Ovary (tissue), 9 donors: ENCODE measurements around the gene TAP1. TPM values are rescaled to one million over a fixed set of nuclear protein-coding genes. Genes with fewer than 3 reads are reported as not detected.

Experiments used
- DNase-seq, 5 donors: peaks; one replicate each; pipeline ENCODE4 v3.0.0-alpha.2; 2019 to 2020
- H3K27ac ChIP-seq, 2 donors: fragments of 200-600 bp; one replicate each; pipeline versions ENCODE4 v1.5.1 to v1.8.0; 2019 to 2022
- H3K27me3 ChIP-seq: fragments of 200-600 bp; one replicate; pipeline ENCODE4 v1.8.0; 2022
- H3K36me3 ChIP-seq: fragments of 200-600 bp; sonication (generic); one replicate; pipeline ENCODE4 v1.5.1; 2019
- H3K4me1 ChIP-seq: one replicate; pipeline ENCODE4 v1.8.1; 2013; ENCODE audit warnings: mild to moderate bottlenecking, moderate library complexity; ENCODE audit not compliant: insufficient read depth
- H3K4me3 ChIP-seq: fragments of 200-600 bp; sonication (generic); one replicate; pipeline ENCODE4 v1.5.1; 2017
- H3K9me3 ChIP-seq, 2 donors: fragments of 200-600 bp in 1 of 2; sonication (generic) in 1 of 2; one replicate each; pipeline versions ENCODE4 v1.5.1 to v1.8.1; 2013 to 2019; ENCODE audit warnings: mild to moderate bottlenecking in 1 of 2, moderate library complexity in 1 of 2
- EP300 ChIP-seq: sonication (generic); formaldehyde crosslinking; IDR thresholded peaks from one replicate; pipeline ENCODE4 v1.6.1; 2017; ENCODE audit warnings: antibody characterized with exemption
- POLR2A ChIP-seq: fragments of 450-650 bp; IDR thresholded peaks from one replicate; pipeline ENCODE4 v1.6.1; 2017; ENCODE audit warnings: antibody characterized with exemption, mild to moderate bottlenecking, moderate library complexity
- WGBS, 3 donors: extraction: QIAGEN DNeasy Blood & Tissue Kit in 1 of 3; methylation state at CpG; one replicate each; pipeline versions ENCODE4 v1.1.5 to v1.1.7; 2013 to 2017; 5-methylcytosine and 5-hydroxymethylcytosine counted together
- intact Hi-C, 4 donors: fragments of 100-400 bp; cut with DNase I; formaldehyde crosslinking; loops; one replicate each; pipeline versions ENCODE4 v1.11.0 to v1.15.1; 2022 to 2023
- polyA plus RNA-seq, 2 donors: library from polyadenylated mRNA; stranded (reverse); fragments of 200-250 nt in 1 of 2; fragments of 350-450 nt in 1 of 2; fragmentation: Illumina TruSeq in 1 of 2; extraction: RNeasy Lipid Tissue Mini Kit (QIAGEN cat#74804) in 1 of 2; gene quantifications; one replicate each; pipeline ENCODE4 v1.2.3, GENCODE V29; 2013 to 2014
- total RNA-seq, 7 donors: library from RNA; depleted of rRNA in 2 of 7; stranded (reverse); fragments of >200 nt in 2 of 7; fragmentation: NEBNext Ultra II Directional in 3 of 7; extraction: Animal tissue kit (Norgen Biotek cat#: 25700) in 3 of 7; gene quantifications; one replicate each; pipeline versions ENCODE4 v1.1.0 to v1.2.4, GENCODE V29; 2016 to 2023
- TF ChIP-seq, protein P1 (sequence below), 3 donors: fragments of 450-650 bp in 2 of 3; fragments of 200-600 bp in 1 of 3; IDR thresholded peaks; one replicate each; pipeline versions ENCODE4 v1.5.1 to v1.8.0; 2016 to 2022; ENCODE audit warnings: antibody characterized with exemption in 3 of 3, mild to moderate bottlenecking in 1 of 3
- donor health status: DM: no; HTN: no; CAD: no; lungs with moderate emphysema.
- donor health status: DM: no; HTN: no; CAD: no.
- donor health status: Bipolar disorder and iron deficiency.
- donor health status: DM: yes; HTN: yes; CAD: no.
- donor health status: DM: no; HTN: no; CAD: no.
- donor health status: DM: yes; HTN: yes; CAD: no.

TAP1 gene
- total and polyA plus RNA-seq, 9 donors, result 17.7 to 48.4 (median 23.3) TPM

DNA sequence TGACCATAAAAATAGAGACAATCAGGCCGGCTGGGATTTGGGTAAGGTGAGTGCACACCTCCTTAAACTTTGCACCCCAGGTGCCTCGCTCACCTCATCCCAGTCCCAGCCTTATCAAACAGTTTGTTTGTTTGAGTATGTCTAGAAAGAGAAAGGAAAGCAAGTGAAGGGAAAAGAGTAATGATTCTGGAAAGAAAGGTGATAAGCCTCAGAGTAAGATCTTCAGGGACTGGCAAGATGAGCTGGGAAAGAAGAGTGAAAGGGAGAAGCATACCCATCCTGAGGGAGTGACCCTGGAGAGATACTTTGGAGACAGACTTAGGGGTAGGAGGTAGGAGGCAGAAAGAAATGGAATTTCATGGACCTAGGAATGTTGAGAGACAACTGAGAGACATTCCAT lies 16.6 kb downstream of the TAP1 start:
- Histone ChIP-seq H3K4me1 (peaks cover 4% of the 10 kb centered on the region), H3K27ac (no peak overlapping the region), H3K27me3 (no peaks in the 10 kb centered on the region), H3K9me3 (no peaks in the 10 kb centered on the region), H3K4me3 (no peak overlapping the region), H3K36me3 (no peaks in the 10 kb centered on the region)
- intact Hi-C loops, result loop anchor here in 2 of 4 donors (5.0 kb wide), 1 partner anchor 35 kb away; no protein-coding TSS in a partner anchor
- TF ChIP-seq, protein P1, sequence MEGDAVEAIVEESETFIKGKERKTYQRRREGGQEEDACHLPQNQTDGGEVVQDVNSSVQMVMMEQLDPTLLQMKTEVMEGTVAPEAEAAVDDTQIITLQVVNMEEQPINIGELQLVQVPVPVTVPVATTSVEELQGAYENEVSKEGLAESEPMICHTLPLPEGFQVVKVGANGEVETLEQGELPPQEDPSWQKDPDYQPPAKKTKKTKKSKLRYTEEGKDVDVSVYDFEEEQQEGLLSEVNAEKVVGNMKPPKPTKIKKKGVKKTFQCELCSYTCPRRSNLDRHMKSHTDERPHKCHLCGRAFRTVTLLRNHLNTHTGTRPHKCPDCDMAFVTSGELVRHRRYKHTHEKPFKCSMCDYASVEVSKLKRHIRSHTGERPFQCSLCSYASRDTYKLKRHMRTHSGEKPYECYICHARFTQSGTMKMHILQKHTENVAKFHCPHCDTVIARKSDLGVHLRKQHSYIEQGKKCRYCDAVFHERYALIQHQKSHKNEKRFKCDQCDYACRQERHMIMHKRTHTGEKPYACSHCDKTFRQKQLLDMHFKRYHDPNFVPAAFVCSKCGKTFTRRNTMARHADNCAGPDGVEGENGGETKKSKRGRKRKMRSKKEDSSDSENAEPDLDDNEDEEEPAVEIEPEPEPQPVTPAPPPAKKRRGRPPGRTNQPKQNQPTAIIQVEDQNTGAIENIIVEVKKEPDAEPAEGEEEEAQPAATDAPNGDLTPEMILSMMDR (IDR thresholded peaks at IDR 0.05), result no peak
- TF ChIP-seq EP300 (no peak), POLR2A (no peak)
- no peak for DNase-seq
- 90 to 94% (median 92%) methylated on average over 2 of the region's 2 CpGs for WGBS, 3 donors

DNA sequence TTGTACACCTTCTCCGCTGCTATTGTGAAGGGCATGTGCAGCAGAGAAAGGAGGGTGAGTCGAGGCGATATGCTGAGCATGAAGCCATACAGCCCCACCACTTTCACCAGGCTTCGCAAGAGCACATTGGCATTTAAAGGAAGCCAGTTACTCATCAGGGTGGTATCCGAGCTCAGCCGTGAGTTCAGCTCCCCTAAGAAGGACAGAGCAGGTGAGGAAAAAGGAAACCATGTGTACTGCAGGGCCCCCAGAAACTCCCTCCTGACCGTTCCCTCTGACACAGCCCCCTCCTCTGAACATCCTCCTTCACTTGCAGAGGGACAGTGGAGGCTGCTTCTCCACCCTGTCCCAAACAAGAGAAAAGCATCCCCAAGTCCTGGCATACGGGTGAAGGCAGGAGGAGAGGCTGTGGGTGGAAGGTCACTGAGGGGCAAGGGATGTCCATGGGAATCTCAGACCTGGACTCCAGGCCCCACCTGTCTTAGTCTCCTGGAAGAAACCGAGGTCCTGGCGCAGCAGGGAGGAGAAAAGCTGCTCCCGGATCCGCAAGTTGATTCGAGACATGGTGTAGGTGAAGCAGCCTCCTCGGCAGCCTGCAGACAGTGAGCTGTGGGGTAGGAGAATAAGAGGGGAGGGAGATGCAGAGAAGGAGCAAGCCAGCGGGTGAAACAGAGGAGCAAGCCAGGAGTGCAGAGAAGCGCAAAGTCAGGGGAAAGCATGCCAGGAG lies 18.2 kb downstream of the TAP1 start:
- H3K4me1 ChIP-seq, result peaks cover 4% of the 10 kb centered on the region
- no peaks in the 10 kb centered on the region for H3K36me3 ChIP-seq
- no peak for DNase-seq
- H3K27me3 ChIP-seq, result no peaks in the 10 kb centered on the region
- H3K9me3 ChIP-seq, result no peaks in the 10 kb centered on the region
- H3K4me3 ChIP-seq, result no peak overlapping the region
- no peak for TF ChIP-seq POLR2A
- TF ChIP-seq EP300, result no peak
- TF ChIP-seq, protein P1 (IDR thresholded peaks at IDR 0.05), result no peak
- H3K27ac ChIP-seq, result no peak overlapping the region
- 94% methylated on average over 16 of the region's 16 CpGs for WGBS, 3 donors
- intact Hi-C loops, result loop anchor here in 2 of 4 donors (5.0 kb wide), 1 partner anchor 37 kb away; no protein-coding TSS in a partner anchor

- no peak overlapping the region for H3K4me3 ChIP-seq
- H3K36me3 ChIP-seq, result no peaks in the 10 kb centered on the region
- intact Hi-C loops, result no loop called here
These were observed 19.8 kb downstream of the TAP1 start for GRCh38 chr6:32833664-32834063.

DNA sequence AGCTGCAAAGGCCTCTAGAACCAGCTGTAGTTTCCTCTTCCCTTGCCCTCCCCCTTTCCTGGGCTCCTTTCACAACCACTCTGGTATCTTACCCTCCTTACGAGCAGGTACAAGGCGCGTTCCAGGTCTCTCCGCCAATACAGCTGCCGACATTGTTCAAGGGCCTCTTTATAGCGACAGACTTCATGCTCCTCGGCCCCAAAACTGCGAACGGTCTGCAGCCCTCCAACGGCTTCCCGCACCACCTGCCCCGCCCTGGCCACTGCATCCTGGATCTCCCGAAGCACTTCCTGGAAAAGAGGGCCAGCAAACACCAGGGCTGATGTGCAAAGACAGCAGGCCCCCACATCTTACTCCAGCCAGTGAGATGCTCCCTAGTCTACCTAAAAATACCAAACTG lies 21.0 kb downstream of the TAP1 start:
- H3K36me3 ChIP-seq, result no peaks in the 10 kb centered on the region
- H3K4me1 ChIP-seq, result peaks cover 2% of the 10 kb centered on the region
- H3K9me3 ChIP-seq, result no peaks in the 10 kb centered on the region
- WGBS, 3 donors, result 81 to 86% (median 84%) methylated on average over 13 of the region's 13 CpGs
- no peaks in the 10 kb centered on the region for H3K27me3 ChIP-seq
- intact Hi-C loops, result no loop called here
- H3K27ac ChIP-seq, result no peak overlapping the region
- TF ChIP-seq, protein P1 (IDR thresholded peaks at IDR 0.05), result no peak
- TF ChIP-seq POLR2A (no peak), EP300 (no peak)
- no peak for DNase-seq
- H3K4me3 ChIP-seq, result no peak overlapping the region

More at GRCh38 chr6:32833664-32834063, 19.8 kb downstream of the TAP1 start:
- H3K4me1 ChIP-seq, result peaks cover 4% of the 10 kb centered on the region
- no peak for TF ChIP-seq POLR2A
- TF ChIP-seq, protein P1 (IDR thresholded peaks at IDR 0.05), result no peak
- TF ChIP-seq EP300, result no peak
- H3K27ac ChIP-seq, result no peak overlapping the region
- H3K27me3 ChIP-seq, result no peaks in the 10 kb centered on the region
- 87 to 93% (median 89%) methylated on average over 5 of the region's 5 CpGs for WGBS, 3 donors
- no peak for DNase-seq
- no peaks in the 10 kb centered on the region for H3K9me3 ChIP-seq
